CMK (cell line): Measurements from ENCODE around the gene TRIO.

Source experiments
- DNase-seq: peaks from one replicate; pipeline ENCODE4 v3.0.0-alpha.2; 2010; ENCODE audit warnings: low read depth

The TRIO gene

DNA sequence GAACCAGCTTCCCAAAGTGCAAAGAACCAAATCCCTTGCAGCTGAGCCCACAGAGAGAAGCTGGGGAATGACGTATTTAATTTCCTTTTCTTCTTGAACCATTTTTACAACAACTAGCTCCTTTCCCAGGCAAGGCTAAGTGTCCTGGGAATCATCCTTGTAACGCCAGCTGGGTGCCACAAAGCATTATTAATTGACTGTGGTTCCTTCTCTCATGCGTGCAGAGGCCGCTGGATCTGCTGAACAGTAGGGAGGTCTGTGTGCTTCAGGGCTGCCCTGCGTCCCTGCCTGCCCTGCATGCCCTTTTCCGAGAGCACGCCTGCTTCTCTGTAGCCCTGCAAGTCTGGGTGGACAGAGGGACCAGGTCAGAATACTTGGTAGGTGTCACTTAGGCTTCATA lies 314.3 kb downstream of the TRIO start:
- DNase-seq, result no peak

DNA sequence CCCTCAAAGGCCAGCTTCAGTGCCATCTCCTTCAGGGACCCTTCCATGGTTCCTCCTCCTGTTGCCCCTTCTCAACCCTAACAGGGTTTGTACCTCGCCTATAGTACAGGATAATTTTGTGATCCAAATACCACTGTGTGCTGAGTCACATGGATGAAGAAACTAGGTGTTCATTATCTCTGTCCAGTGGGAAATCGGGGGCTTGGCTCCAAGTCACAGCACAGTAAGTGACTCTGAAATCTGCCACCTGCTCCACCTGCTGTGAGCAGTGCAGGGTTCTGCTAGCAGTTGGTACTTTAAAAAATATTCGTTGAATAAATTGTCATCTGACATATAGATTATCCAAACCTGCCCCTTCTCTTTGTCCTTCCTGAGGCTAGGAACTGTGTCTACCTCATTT lies 315.3 kb downstream of the TRIO start:
- no peak for DNase-seq

DNA sequence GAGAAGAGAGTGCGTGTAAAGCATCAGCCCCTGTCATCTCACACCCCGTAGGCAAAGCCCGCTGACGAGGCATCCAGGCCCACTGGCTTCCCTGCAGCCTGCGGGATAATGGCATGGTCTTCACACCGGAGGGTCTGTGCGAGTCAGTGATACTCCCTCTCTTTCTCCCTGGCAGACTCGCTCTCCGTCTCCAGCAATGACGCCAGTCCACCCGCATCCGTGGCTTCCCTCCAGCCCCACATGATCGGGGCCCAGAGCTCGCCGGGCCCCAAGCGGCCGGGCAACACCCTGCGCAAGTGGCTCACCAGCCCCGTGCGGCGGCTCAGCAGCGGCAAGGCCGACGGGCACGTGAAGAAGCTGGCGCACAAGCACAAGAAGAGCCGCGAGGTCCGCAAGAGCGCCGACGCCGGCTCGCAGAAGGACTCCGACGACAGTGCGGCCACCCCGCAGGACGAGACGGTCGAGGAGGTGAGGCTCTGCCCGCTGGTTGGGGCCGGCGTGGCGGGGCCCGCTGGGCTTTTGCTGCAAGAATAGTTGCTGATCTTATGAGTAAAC lies 317.8 kb downstream of the TRIO start:
- no peak for DNase-seq

DNA sequence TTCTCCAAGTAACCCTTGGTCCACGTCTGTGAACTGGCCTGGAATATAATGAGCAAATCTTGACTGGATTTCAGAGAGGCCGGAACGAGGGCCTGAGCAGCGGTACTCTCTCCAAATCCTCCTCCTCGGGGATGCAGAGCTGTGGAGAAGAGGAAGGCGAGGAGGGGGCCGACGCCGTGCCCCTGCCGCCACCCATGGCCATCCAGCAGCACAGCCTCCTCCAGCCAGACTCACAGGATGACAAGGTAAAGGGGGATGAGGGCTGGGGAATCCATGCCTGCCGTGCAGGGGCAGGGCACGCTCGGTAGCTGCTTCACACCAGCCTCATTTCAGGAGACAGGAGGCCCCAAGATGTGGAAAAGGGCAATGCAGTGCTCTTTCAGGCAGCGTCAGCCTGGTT lies 319.5 kb downstream of the TRIO start:
- no peak for DNase-seq

DNA sequence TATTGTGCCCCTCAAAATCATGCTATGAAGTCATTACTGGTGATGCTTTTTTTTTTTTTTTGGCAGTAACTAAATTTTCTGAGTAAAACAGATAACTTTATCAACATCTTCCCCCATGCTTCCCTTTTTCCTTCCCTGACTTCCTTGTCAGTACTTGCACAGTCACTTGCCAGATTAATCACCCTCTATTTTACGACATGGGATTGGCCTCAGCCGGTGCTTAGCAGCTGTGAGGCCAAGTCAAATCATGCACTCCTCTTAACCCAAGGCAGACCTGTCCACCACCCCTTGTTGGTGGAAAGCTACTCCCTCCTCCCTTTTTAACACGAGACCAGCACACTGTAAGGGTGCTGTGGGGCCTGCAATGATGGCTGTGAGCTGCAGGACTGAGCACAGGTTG lies 320.5 kb downstream of the TRIO start:
- peak; percentile 96 for DNase-seq

DNA sequence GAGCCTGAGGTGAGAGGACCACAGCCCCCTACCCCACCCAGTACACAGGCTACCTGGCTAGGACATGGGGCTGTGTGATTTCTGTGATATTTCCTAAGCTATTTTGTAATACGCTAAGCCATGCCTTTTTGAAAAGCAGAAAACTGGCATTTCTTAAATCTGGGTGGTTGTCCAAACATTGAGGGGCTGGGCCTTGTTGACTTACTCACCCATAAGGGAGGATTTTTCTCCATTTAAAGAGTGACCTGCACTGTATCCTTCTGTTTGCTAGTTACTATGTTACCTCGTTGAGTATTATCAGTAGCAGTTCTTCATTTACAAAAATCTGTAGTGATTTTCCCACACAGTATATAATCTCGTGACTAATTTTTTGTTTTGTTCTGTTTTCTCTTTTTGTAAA lies 321.0 kb downstream of the TRIO start:
- no peak for DNase-seq

DNA sequence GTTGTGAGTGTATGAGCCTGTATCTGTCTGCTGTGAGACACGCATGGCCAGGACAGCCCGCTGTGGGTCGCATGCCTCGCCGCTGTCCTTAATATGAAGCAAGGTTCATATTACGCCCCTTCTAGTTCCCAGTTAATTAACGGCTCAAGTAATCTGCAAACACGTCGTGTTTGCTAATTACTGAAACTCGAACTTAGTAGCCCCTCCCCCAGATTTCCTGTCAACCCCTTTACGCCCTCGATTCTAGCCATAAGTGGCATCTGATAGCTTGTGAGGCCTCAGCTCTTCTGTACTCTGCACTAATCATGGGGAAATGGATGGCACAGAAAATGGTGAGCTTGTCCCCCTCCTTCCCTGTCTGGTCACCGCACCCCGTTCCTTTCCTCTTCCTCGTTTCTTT lies 321.5 kb downstream of the TRIO start:
- DNase-seq, result peak; percentile 86

DNA sequence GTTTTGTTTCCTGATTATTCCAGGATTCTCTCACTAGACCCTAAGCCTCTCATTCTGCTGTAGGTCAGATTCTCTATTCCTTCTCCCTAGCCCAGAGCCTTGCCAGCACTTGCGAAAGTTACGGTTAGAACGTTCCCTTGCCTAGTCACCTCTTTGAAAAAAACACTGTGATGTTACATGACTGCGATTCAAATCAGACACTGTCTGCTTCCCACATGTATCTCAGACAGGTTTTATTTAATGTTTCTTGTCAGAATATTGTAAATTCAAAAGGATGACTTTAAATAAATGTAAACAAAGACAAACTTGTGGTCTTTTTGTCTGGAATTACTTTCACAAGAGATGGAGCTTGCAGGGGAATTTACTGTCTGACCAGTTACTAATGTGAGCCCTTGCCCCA lies 322.0 kb downstream of the TRIO start:
- DNase-seq, result no peak

DNA sequence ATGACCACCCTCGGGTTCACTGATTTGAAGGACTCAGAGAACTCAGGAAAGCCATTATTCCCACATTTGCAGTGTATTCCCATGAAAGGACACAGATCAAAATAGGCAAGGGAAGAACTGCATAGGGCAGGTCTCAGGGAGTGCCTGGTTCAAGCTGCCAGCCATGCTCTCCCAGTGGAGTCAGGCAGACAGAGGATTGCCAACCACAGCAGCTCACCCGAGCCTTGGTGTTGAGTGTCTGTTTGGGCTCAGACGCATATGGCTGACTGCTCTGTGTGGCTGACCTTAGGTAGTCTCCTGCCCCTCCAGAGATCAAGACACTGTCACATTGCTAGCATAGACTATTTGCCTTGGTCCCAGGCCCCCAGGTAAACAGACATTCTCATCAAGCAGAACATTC lies 322.6 kb downstream of the TRIO start:
- no peak for DNase-seq

DNA sequence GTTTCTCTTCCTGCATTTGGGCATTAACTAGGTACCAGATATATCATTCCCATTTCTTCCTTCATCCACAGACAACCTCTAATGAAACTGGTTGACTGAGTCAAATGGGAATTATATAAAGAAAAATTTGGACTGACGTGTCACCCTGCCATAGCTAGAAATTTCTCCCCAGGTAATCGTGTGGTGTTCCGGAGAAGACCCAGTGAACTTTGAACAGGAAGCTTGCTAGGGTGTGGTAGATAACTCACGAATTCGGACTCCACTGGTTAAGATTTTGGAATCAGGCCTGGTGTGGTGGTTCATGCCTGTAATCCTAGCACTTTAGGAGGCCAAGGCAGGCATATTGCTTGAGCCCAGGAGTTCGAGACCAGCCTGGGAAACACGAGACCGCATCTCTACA lies 324.1 kb downstream of the TRIO start:
- no peak for DNase-seq

DNA sequence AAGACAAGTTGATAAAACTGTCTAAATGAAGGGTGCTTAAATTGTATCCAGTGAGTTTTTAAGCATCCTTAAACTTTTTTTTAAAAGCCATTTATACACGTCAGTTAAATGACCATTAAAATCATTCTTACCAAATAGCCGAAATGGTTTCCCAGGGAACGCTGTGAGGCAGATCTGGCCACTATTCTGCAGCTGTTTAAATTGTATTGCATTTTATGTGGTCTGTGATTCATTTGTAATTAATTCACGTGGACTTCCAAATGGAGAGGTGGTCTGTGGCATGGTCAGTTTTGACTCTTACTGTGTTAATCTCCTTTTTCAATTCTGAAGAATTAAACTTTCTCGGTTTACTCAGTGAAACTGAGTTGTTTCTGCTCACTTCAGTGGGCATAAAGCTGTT lies 324.7 kb downstream of the TRIO start:
- DNase-seq, result no peak

DNA sequence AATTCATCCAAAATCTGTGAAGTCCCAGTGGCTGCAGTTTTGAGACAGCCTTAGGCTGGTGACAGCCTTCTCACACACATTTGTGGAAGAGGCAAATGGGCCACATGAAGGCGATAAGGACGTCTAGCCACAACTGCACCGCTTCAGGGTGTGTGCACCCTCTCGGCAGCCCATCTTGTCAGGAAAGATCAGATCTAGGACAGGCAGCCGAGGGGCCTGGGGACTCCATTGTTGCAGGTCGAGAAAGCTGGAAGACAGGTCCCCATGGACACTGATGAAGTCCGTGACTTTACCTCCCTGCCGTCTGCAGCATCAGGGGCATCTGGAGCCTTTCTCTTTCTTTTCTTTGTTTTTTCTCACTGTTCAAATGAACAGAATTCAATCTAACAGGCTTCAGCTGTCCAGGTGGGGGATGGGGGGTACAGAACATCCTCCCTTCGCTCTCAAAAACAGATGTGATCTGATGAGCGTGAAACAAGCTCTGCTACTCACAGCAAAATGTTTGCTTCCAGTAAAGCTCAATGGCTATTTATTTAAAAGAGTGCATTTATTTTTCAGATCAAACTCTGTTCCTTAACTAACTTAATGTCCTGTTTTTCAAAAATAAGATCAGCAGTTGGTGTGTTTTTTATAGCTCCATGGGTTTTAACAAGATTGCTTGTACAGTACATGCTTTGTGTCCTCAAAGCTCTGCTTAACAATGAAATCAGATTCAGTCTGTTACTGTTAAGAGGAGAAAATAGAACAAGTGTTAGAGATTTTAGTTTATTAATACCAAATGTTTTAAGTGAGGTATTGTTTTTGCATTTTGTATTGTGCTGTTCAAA lies 326.6 kb downstream of the TRIO start:
- peak; percentile 76 for DNase-seq

DNA sequence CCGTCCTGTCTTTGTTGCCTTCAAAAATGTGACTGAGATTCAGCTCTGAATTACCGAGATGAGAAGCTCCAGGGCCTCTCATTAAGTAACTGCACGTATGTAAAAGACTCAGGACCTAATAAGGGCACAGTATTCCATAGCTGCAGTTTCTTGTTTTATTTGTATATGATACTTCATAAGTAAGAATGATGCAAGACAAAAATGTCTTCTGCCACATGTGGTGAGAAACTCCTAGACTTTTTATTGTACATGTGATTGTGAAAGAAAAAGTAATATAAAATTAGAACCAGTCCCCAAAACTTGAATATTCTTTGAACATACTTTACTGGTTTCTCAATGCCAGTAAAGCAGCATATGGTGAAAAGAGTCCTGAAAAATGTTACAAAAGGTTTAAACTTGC lies 328.4 kb downstream of the TRIO start:
- no peak for DNase-seq

DNA sequence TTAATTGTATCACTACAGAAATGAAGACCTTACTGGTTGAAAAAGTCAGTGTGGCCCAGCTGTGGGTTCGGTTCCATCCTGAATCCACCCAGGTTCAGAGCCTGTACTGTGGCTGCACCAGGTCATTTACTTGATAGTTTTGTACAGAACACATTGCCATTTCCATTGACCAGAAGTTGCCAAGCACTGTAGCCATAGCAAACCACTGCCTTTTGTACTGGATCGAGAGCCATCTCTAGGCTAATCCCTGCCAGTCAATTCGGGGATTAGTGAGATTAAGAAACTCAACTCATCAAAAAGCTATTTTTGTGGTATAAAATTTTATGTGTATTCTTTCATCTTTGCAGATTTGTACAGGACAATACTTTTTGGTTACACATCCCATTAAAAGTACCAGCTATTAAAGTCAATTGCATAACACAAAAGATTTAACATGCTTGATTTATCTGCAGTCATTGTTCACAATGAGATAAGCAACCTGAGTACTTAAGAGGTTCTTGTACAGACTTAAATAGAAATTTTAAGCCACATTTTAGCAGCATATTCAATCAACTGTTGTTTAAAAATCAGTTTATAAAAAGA lies 329.9 kb downstream of the TRIO start:
- no peak for DNase-seq

DNA sequence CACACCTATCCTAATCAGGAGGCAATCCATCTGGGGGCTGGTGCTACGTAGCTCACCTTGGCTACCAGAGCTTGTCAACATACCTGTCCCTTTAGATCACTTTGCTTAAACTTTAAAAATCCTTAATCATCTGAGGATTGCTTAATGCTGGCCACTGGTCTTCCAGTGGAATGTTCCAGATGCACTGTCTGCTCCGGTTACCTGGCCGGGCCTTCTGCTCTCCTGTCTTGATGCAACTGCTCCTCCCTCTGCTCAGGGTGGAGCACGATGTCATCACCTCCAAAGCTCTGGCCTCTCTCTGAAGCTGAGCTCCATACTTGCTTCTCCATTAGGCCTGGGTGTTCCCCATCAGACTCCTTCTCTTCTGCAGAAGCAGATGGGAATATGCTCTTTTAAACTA lies 331.9 kb downstream of the TRIO start:
- DNase-seq, result no peak

DNA sequence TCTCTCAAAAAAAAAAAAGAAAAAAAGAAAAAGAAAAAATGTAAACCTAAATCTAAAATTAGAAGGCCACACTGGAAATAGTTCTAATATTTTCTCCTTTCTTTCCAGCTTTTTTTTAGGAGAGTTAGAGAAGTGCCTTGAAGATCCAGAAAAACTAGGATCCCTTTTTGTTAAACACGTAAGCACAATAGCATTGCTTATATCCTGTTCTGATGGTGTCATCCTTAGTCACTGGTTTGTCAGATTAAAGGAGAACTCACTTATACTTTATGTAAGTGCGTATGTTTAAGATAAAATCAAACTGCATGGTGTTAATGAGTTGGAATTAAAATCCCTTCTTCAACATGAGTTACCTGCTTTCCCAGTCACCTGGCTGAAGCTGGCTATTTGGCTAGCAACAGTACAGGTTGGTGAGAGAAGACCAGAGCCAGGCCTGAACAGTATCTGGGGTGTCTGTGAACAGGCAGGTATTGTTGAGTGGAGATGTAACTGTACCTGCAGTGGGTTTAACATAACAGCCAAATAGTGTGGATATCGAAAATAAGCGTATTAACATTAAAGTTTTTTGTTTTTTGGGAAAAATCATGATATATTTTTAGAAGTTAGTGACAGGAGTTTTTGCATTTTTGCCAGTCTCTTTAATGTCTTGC lies 333.8 kb downstream of the TRIO start:
- no peak for DNase-seq

DNA sequence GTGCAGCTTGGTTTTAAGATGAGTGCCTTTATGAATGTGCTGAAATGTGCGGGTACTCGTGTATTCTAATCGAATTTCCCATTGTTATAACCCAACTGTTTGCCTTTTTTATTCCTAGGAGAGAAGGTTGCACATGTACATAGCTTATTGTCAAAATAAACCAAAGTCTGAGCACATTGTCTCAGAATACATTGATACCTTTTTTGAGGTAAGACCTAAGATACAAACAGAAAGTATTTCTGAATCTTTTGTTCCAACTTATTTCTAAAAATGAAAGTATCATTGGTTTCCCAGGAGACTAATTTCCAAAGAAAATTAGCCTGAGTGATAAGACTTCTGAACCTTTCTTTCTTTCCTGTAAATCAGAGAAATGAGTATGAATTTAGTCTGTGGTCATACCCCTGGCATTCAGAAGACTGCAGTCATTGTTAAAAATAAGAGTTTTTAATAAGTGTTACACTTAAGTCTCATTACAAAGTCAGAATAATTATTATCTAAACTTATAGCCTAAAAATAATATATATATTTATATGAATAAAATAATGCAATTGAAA lies 336.1 kb downstream of the TRIO start:
- DNase-seq, result no peak

DNA sequence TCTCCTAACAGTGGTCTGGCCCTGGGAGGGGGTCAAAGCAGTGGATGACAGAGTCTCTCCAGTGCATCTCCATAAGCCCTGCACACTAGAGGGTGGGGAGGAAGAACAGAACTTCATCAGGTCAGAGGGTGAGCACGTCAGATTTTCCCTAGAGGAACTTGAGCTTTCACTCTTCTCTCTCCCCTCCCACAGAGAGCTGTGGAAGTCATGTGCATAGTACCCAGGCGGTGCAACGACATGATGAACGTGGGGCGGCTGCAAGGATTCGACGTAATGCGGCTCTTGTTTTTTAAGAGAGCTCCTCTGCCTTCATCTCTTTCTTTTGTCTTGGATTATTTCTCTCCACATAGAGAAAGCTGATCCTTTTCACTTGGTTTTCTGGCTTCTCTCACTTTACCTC lies 338.2 kb downstream of the TRIO start:
- no peak for DNase-seq

DNA sequence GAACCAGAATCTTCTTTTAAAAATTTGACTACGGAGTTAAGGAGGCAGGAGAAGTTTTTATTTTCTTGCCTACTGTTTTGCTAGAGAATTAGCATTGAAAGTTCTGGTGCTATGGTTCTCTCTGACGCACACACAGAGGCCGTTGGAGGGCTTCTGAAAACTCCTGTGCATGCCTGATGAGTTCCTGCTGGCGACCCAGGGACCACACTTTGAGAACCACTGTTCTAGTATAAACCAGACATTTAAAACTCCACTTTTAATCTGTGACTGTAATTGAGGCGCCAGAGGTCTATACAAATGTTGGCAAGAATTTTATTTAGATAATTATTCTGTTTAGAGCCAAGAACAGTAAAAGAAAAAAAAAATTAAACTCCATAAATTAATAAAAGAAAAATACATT lies 338.9 kb downstream of the TRIO start:
- DNase-seq, result no peak

DNA sequence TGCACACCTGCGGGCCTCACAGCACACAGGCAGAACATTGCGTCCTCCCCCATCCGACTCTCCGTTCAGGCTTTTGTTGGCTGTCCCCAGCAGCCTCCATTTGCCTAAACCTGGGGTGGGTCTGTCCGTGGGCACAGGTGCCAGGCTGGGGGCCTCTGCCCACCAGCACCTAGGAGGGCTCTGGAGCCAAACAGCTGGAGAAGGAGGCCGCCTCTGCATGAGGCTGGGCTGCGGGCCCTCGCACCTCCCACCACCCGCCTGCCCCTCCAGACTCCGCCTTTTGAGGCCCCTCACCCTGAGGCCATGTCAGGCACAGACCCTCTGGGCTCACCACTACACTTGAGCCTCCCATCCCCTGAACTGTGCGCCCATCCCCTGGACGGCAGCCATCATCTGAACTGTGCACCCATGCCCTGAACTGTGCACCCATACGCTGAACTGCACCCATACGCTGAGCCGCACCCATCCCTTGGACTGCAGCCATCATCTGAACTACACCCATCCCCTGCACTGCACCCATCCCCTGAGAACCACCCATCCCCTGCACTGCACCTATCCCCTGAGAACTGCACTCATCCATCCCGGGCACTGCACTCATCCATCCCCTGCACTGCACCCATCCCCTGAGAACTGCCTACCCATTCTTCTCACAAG lies 340.5 kb downstream of the TRIO start:
- no peak for DNase-seq

DNA sequence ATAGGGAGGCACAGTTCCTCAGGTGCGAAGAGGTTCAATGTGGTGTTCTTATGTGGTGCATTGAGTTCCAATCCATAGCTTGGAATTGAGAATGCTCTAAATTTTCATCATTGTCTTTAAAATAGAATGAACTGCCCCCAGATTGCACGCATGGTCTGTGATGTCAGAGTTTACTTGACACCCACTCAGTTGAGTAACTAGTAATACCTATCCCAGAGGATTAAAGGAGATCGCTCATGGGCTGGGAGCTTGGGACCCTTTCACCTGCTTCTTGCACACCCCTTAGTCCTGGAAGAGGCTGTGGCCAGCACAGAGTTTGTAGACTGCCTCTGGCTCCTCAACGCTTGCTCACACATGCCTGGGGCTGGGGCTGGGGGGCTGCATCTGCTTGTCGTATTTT lies 343.3 kb downstream of the TRIO start:
- no peak for DNase-seq
